ENCODE results near the gene DOHH. TPM values are rescaled to one million over a fixed set of nuclear protein-coding genes. Genes with fewer than 3 reads are reported as not detected.

The DOHH gene
- total RNA-seq, 3 donors from 2014 or later = 11.6 to 13.4 (median 12.2) TPM

- H3K36me3 ChIP-seq = peaks cover 21% of the 10 kb centered on the region
Measured at GRCh38 chr19:3534375-3535234, 34.1 kb upstream of the DOHH start.

DNA sequence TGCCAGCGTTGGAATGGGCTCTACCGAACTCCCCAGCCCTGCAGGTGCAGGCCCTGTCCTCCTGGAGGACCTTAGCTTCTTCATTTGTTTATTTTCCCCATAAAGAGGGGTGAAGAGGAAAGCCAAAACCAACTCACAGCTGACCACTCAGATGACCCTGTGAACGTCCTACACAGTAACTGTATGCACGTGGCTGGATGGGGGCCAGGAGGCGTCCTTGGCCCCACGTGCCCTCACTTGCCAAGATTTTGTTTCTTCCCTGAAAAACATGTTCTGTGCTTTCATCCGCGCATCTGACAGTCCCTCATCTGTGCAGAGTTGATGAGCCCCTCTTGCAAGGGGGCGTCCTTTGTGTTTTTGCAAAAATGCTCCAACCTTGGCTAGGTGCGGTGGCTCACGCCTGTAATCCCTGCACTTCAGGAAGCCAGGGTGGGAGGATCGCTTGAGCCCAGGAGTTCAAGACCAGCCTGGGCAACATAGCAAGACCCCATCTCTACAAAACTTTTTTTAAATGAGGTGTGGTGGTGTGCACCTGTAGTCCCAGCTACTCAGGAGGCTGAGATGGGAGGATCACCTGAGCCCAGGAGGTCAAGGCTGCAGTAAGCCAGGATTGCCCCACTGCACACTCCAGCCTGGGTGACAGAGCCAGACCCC, 33.2 kb upstream of the DOHH start:
- Histone ChIP-seq H3K27me3 (no peaks in the 10 kb centered on the region), H3K9me3 (no peaks in the 10 kb centered on the region), H3K4me1 (peaks cover 5 to 13% of the 10 kb centered on the region in 2 donors), H3K27ac (no peak overlapping the region), H3K4me3 (no peak overlapping the region), H3K36me3 (peaks cover 21% of the 10 kb centered on the region)
- no peak for DNase-seq (ENCODE audit: low spot score in 2 of 2)
- TF ChIP-seq POLR2AphosphoS5 (IDR thresholded peaks at IDR 0.05) = no peak
- TF ChIP-seq POLR2A (IDR thresholded peaks at IDR 0.05) = no peak
- no peak for TF ChIP-seq CTCF (IDR thresholded peaks at IDR 0.05)
- intact Hi-C loops (cut with DNase I; ENCODE audit: low total_unique reads) = loop anchor here (1.0 kb wide), 1 partner anchor 47 kb away; no protein-coding TSS in a partner anchor

More at GRCh38 chr19:3534375-3535234, 34.1 kb upstream of the DOHH start:
- peaks cover 5 to 13% of the 10 kb centered on the region in 2 donors for H3K4me1 ChIP-seq
- no peaks in the 10 kb centered on the region for H3K9me3 ChIP-seq
- TF ChIP-seq CTCF (IDR thresholded peaks at IDR 0.05) = no peak
- TF ChIP-seq POLR2AphosphoS5 (IDR thresholded peaks at IDR 0.05) = no peak
- no peak for TF ChIP-seq POLR2A (IDR thresholded peaks at IDR 0.05)
- intact Hi-C loops (cut with DNase I; ENCODE audit: low total_unique reads) = loop anchor here (1.0 kb wide), 1 partner anchor 48 kb away; no protein-coding TSS in a partner anchor
- no peak overlapping the region for H3K27ac ChIP-seq
- H3K27me3 ChIP-seq = no peaks in the 10 kb centered on the region
- no peak for DNase-seq (ENCODE audit: low spot score in 2 of 2)
- H3K4me3 ChIP-seq = no peak overlapping the region

DNA sequence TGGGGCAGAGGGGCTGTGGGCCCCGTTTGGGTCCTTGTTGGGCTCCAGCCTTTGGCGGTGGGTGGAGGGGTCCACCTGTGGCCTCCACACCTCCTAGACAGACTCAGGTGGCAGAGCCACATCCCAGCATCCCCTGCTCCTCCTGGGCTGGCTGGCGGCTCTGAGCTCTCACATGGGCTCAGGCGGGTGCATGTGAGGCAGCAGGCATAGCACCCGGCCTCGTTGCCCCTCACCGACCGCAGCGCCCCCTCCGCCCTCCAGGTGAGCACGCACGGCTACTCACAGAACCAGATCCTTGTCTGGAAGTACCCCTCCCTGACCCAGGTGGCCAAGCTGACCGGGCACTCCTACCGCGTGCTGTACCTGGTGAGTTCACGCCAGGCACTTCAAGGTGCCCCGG, 32.6 kb upstream of the DOHH start:
- Histone ChIP-seq H3K27ac (no peak overlapping the region), H3K9me3 (no peaks in the 10 kb centered on the region), H3K4me3 (no peak overlapping the region), H3K36me3 (peaks cover 21% of the 10 kb centered on the region), H3K27me3 (no peaks in the 10 kb centered on the region), H3K4me1 (peaks cover 5 to 13% of the 10 kb centered on the region in 2 donors)
- DNase-seq (ENCODE audit: low spot score in 2 of 2) = no peak
- intact Hi-C loops (cut with DNase I; ENCODE audit: low total_unique reads) = no loop called here
- TF ChIP-seq POLR2A (IDR thresholded peaks at IDR 0.05) (no peak), CTCF (IDR thresholded peaks at IDR 0.05) (no peak), POLR2AphosphoS5 (IDR thresholded peaks at IDR 0.05) (no peak)

DNA sequence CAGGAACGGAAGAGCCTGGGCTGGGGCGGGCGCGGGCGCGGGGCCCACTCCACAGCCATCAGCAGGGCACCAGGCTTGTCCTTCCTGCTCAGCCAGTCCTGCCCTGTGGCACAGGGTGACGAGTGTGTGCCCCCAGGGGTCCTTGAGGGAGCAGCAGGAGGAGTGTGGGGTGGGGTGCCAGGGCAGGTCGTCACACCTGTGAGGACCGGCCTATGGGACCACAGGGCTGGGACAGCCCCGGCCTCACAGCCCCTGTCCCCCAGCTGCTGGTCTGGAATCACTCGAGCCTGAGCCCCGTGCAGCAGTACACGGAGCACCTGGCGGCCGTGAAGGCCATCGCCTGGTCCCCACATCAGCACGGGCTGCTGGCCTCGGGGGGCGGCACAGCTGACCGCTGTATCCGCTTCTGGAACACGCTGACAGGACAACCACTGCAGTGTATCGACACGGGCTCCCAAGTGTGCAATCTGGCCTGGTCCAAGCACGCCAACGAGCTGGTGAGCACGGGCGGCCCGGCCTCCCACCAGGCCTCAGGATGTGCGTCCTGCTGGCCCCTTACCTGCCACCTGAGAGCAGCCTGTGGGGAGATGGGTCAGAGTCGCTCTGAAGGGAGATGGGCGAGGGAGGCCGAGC, 31.8 kb upstream of the DOHH start:
- no peaks in the 10 kb centered on the region for H3K9me3 ChIP-seq
- H3K36me3 ChIP-seq = peaks cover 24% of the 10 kb centered on the region
- H3K27ac ChIP-seq = no peak overlapping the region
- H3K4me1 ChIP-seq = peaks cover 5 to 13% of the 10 kb centered on the region in 2 donors
- TF ChIP-seq CTCF (IDR thresholded peaks at IDR 0.05) (no peak), POLR2A (IDR thresholded peaks at IDR 0.05) (no peak), POLR2AphosphoS5 (IDR thresholded peaks at IDR 0.05) (no peak)
- intact Hi-C loops (cut with DNase I; ENCODE audit: low total_unique reads) = no loop called here
- no peaks in the 10 kb centered on the region for H3K27me3 ChIP-seq
- DNase-seq (ENCODE audit: low spot score in 2 of 2) = no peak
- no peak overlapping the region for H3K4me3 ChIP-seq
